ENCODE data around the gene KRT13. TPM values are rescaled to one million over a fixed set of nuclear protein-coding genes. Genes with fewer than 3 reads are reported as not detected.

Gene KRT13
- total RNA-seq, 2 experiments from 2014 or later, result not detected

- H3K27me3 Mint-ChIP-seq, result peaks cover 4% of the 10 kb centered on the region
- H3K36me3 Mint-ChIP-seq, result no peaks in the 10 kb centered on the region
- H3K9me3 Mint-ChIP-seq, result peaks cover 3% of the 10 kb centered on the region
Observed at GRCh38 chr17:41542357-41542756, 36.9 kb upstream of the KRT13 start.

GRCh38 chr17:41540921-41541625 is 35.7 kb upstream of the KRT13 start:
- no peaks in the 10 kb centered on the region for H3K9me3 Mint-ChIP-seq
- peaks cover 10% of the 10 kb centered on the region for H3K27me3 Mint-ChIP-seq
- no peaks in the 10 kb centered on the region for H3K36me3 Mint-ChIP-seq
- no peak for DNase-seq
- H3K27ac Mint-ChIP-seq, result no peak overlapping the region
- H3K4me1 Mint-ChIP-seq, result no peaks in the 10 kb centered on the region
- no peak overlapping the region for H3K4me3 Mint-ChIP-seq

More at GRCh38 chr17:41542357-41542756, 36.9 kb upstream of the KRT13 start:
- Mint-ChIP-seq H3K27ac (no peak overlapping the region), H3K4me1 (no peaks in the 10 kb centered on the region), H3K4me3 (no peak overlapping the region)
- no peak for DNase-seq

GRCh38 chr17:41539979-41540701 is 34.7 kb upstream of the KRT13 start:
- Mint-ChIP-seq H3K4me1 (no peaks in the 10 kb centered on the region), H3K4me3 (no peak overlapping the region), H3K27me3 (peaks cover 10% of the 10 kb centered on the region), H3K27ac (no peak overlapping the region), H3K9me3 (no peaks in the 10 kb centered on the region), H3K36me3 (no peaks in the 10 kb centered on the region)
- no peak for DNase-seq

- Mint-ChIP-seq H3K9me3 (no peaks in the 10 kb centered on the region), H3K27me3 (peaks cover 13% of the 10 kb centered on the region), H3K4me1 (no peaks in the 10 kb centered on the region), H3K36me3 (no peaks in the 10 kb centered on the region), H3K4me3 (no peak overlapping the region), H3K27ac (no peak overlapping the region)
- DNase-seq, result no peak
Observed at GRCh38 chr17:41539071-41539492, 33.7 kb upstream of the KRT13 start.

- no peaks in the 10 kb centered on the region for H3K36me3 Mint-ChIP-seq
- H3K4me3 Mint-ChIP-seq, result no peak overlapping the region
- H3K4me1 Mint-ChIP-seq, result no peaks in the 10 kb centered on the region
- peaks cover 16% of the 10 kb centered on the region for H3K27me3 Mint-ChIP-seq
- H3K27ac Mint-ChIP-seq, result no peak overlapping the region
- H3K9me3 Mint-ChIP-seq, result no peaks in the 10 kb centered on the region
- DNase-seq, result no peak
Observed at GRCh38 chr17:41538565-41538991, 33.2 kb upstream of the KRT13 start.

GRCh38 chr17:41537990-41538389 is 32.6 kb upstream of the KRT13 start:
- no peak for DNase-seq
- H3K27ac Mint-ChIP-seq, result no peak overlapping the region
- H3K9me3 Mint-ChIP-seq, result no peaks in the 10 kb centered on the region
- peaks cover 22% of the 10 kb centered on the region for H3K27me3 Mint-ChIP-seq
- H3K4me1 Mint-ChIP-seq, result no peaks in the 10 kb centered on the region
- H3K4me3 Mint-ChIP-seq, result no peak overlapping the region
- H3K36me3 Mint-ChIP-seq, result no peaks in the 10 kb centered on the region

GRCh38 chr17:41537614-41537954 is 32.2 kb upstream of the KRT13 start:
- Mint-ChIP-seq H3K27ac (no peak overlapping the region), H3K4me3 (no peak overlapping the region), H3K36me3 (no peaks in the 10 kb centered on the region)

GRCh38 chr17:41536741-41537613 is 31.6 kb upstream of the KRT13 start:
- no peaks in the 10 kb centered on the region for H3K4me1 Mint-ChIP-seq
- no peaks in the 10 kb centered on the region for H3K36me3 Mint-ChIP-seq
- no peaks in the 10 kb centered on the region for H3K9me3 Mint-ChIP-seq
- H3K4me3 Mint-ChIP-seq, result no peak overlapping the region
- peaks cover 29% of the 10 kb centered on the region for H3K27me3 Mint-ChIP-seq
- DNase-seq, result no peak
- no peak overlapping the region for H3K27ac Mint-ChIP-seq

More at GRCh38 chr17:41537614-41537954, 32.2 kb upstream of the KRT13 start:
- Mint-ChIP-seq H3K27me3 (peaks cover 25% of the 10 kb centered on the region), H3K9me3 (no peaks in the 10 kb centered on the region), H3K4me1 (no peaks in the 10 kb centered on the region)
- no peak for DNase-seq

- no peak overlapping the region for H3K27ac Mint-ChIP-seq
- H3K27me3 Mint-ChIP-seq, result peaks cover 34% of the 10 kb centered on the region
- no peaks in the 10 kb centered on the region for H3K36me3 Mint-ChIP-seq
- no peak for DNase-seq
- H3K4me1 Mint-ChIP-seq, result no peaks in the 10 kb centered on the region
- no peaks in the 10 kb centered on the region for H3K9me3 Mint-ChIP-seq
- H3K4me3 Mint-ChIP-seq, result no peak overlapping the region
Observed at GRCh38 chr17:41535764-41536481, 30.5 kb upstream of the KRT13 start.

GRCh38 chr17:41534899-41535546 is 29.6 kb upstream of the KRT13 start:
- Mint-ChIP-seq H3K4me3 (no peak overlapping the region), H3K27me3 (peaks cover 38% of the 10 kb centered on the region), H3K36me3 (no peaks in the 10 kb centered on the region), H3K4me1 (no peaks in the 10 kb centered on the region), H3K9me3 (no peaks in the 10 kb centered on the region), H3K27ac (no peak overlapping the region)
- no peak for DNase-seq

GRCh38 chr17:41533613-41534012 is 28.2 kb upstream of the KRT13 start:
- Mint-ChIP-seq H3K27ac (no peak overlapping the region), H3K36me3 (no peaks in the 10 kb centered on the region), H3K27me3 (peaks cover 52% of the 10 kb centered on the region), H3K4me1 (peaks cover 4% of the 10 kb centered on the region), H3K4me3 (no peak overlapping the region), H3K9me3 (no peaks in the 10 kb centered on the region)
- no peak for DNase-seq

GRCh38 chr17:41532947-41533570 is 27.6 kb upstream of the KRT13 start:
- Mint-ChIP-seq H3K4me1 (peaks cover 7% of the 10 kb centered on the region), H3K36me3 (no peaks in the 10 kb centered on the region), H3K9me3 (no peaks in the 10 kb centered on the region), H3K27ac (no peak overlapping the region), H3K27me3 (peaks cover 57% of the 10 kb centered on the region), H3K4me3 (no peak overlapping the region)
- DNase-seq, result no peak

GRCh38 chr17:41531993-41532392 is 26.6 kb upstream of the KRT13 start:
- peaks cover 13% of the 10 kb centered on the region for H3K4me1 Mint-ChIP-seq
- H3K4me3 Mint-ChIP-seq, result no peak overlapping the region
- H3K27me3 Mint-ChIP-seq, result peaks cover 61% of the 10 kb centered on the region
- no peaks in the 10 kb centered on the region for H3K9me3 Mint-ChIP-seq
- DNase-seq, result no peak
- H3K27ac Mint-ChIP-seq, result no peak overlapping the region
- no peaks in the 10 kb centered on the region for H3K36me3 Mint-ChIP-seq
